ENCODE results near the gene POLR1E. TPM values are rescaled to one million over a fixed set of nuclear protein-coding genes. Genes with fewer than 3 reads are reported as not detected.

POLR1E gene
- total RNA-seq, 1 experiment from 2014 or later, result 41.9 TPM

- Histone ChIP-seq H3K4me3 (no peak overlapping the region), H3K36me3 (peaks cover 65% of the 10 kb centered on the region), H3K9me3 (replicated peaks) (no peaks in the 10 kb centered on the region), H3K27me3 (no peaks in the 10 kb centered on the region), H3K27ac (no peak overlapping the region), H3K4me1 (no peaks in the 10 kb centered on the region)
- DNase-seq, result no peak
Measured at GRCh38 chr9:37523916-37524315, 38.2 kb downstream of the POLR1E start.

GRCh38 chr9:37528652-37529471 lies 43.1 kb downstream of the POLR1E start:
- Histone ChIP-seq H3K27me3 (no peaks in the 10 kb centered on the region), H3K4me3 (no peak overlapping the region), H3K36me3 (peaks cover 43% of the 10 kb centered on the region), H3K27ac (no peak overlapping the region), H3K4me1 (no peaks in the 10 kb centered on the region), H3K9me3 (replicated peaks) (no peaks in the 10 kb centered on the region)
- DNase-seq, result no peak

GRCh38 chr9:37531699-37532098 lies 46.0 kb downstream of the POLR1E start:
- H3K9me3 ChIP-seq (replicated peaks), result no peaks in the 10 kb centered on the region
- no peak overlapping the region for H3K4me3 ChIP-seq
- no peaks in the 10 kb centered on the region for H3K4me1 ChIP-seq
- H3K27ac ChIP-seq, result no peak overlapping the region
- H3K27me3 ChIP-seq, result no peaks in the 10 kb centered on the region
- DNase-seq, result no peak
- H3K36me3 ChIP-seq, result peaks cover 27% of the 10 kb centered on the region

GRCh38 chr9:37534412-37534811 lies 48.7 kb downstream of the POLR1E start:
- H3K27me3 ChIP-seq, result no peaks in the 10 kb centered on the region
- H3K27ac ChIP-seq, result no peak overlapping the region
- no peaks in the 10 kb centered on the region for H3K9me3 ChIP-seq (replicated peaks)
- peaks cover 31% of the 10 kb centered on the region for H3K36me3 ChIP-seq
- H3K4me1 ChIP-seq, result no peaks in the 10 kb centered on the region
- DNase-seq, result no peak
- no peak overlapping the region for H3K4me3 ChIP-seq

GRCh38 chr9:37534901-37535300 lies 49.2 kb downstream of the POLR1E start:
- no peaks in the 10 kb centered on the region for H3K9me3 ChIP-seq (replicated peaks)
- H3K4me1 ChIP-seq, result no peaks in the 10 kb centered on the region
- H3K27me3 ChIP-seq, result no peaks in the 10 kb centered on the region
- H3K36me3 ChIP-seq, result peaks cover 31% of the 10 kb centered on the region
- H3K27ac ChIP-seq, result no peak overlapping the region
- DNase-seq, result no peak
- no peak overlapping the region for H3K4me3 ChIP-seq

GRCh38 chr9:37538099-37538498 lies 52.4 kb downstream of the POLR1E start:
- no peak overlapping the region for H3K4me3 ChIP-seq
- no peaks in the 10 kb centered on the region for H3K9me3 ChIP-seq (replicated peaks)
- no peaks in the 10 kb centered on the region for H3K27me3 ChIP-seq
- no peak overlapping the region for H3K27ac ChIP-seq
- peaks cover 30% of the 10 kb centered on the region for H3K36me3 ChIP-seq
- DNase-seq, result no peak
- H3K4me1 ChIP-seq, result no peaks in the 10 kb centered on the region

GRCh38 chr9:37539634-37540033 lies 53.9 kb downstream of the POLR1E start:
- DNase-seq, result no peak
- Histone ChIP-seq H3K4me3 (no peak overlapping the region), H3K36me3 (peaks cover 36% of the 10 kb centered on the region), H3K27ac (no peak overlapping the region), H3K27me3 (no peaks in the 10 kb centered on the region), H3K4me1 (no peaks in the 10 kb centered on the region), H3K9me3 (replicated peaks) (no peaks in the 10 kb centered on the region)

GRCh38 chr9:37540634-37541033 lies 54.9 kb downstream of the POLR1E start:
- H3K27me3 ChIP-seq, result no peaks in the 10 kb centered on the region
- H3K9me3 ChIP-seq (replicated peaks), result no peaks in the 10 kb centered on the region
- DNase-seq, result no peak
- H3K27ac ChIP-seq, result no peak overlapping the region
- no peak overlapping the region for H3K4me3 ChIP-seq
- peaks cover 36% of the 10 kb centered on the region for H3K36me3 ChIP-seq
- no peaks in the 10 kb centered on the region for H3K4me1 ChIP-seq

GRCh38 chr9:37541465-37541864 lies 55.7 kb downstream of the POLR1E start:
- Histone ChIP-seq H3K27ac (no peak overlapping the region), H3K4me3 (no peak overlapping the region), H3K27me3 (no peaks in the 10 kb centered on the region), H3K36me3 (peaks cover 34% of the 10 kb centered on the region), H3K9me3 (replicated peaks) (no peaks in the 10 kb centered on the region), H3K4me1 (no peaks in the 10 kb centered on the region)
- DNase-seq, result no peak

- Histone ChIP-seq H3K4me3 (no peak overlapping the region), H3K9me3 (replicated peaks) (no peaks in the 10 kb centered on the region), H3K4me1 (no peaks in the 10 kb centered on the region), H3K36me3 (peaks cover 25% of the 10 kb centered on the region), H3K27me3 (no peaks in the 10 kb centered on the region), H3K27ac (no peak overlapping the region)
- DNase-seq, result no peak
Measured at GRCh38 chr9:37542488-37542887, 56.7 kb downstream of the POLR1E start.

GRCh38 chr9:37542895-37543294 lies 57.1 kb downstream of the POLR1E start:
- Histone ChIP-seq H3K4me1 (no peaks in the 10 kb centered on the region), H3K36me3 (peaks cover 23% of the 10 kb centered on the region), H3K4me3 (no peak overlapping the region), H3K9me3 (replicated peaks) (no peaks in the 10 kb centered on the region), H3K27ac (no peak overlapping the region), H3K27me3 (no peaks in the 10 kb centered on the region)
- DNase-seq, result no peak

GRCh38 chr9:37543468-37543867 lies 57.7 kb downstream of the POLR1E start:
- Histone ChIP-seq H3K36me3 (peaks cover 20% of the 10 kb centered on the region), H3K4me3 (no peak overlapping the region), H3K27ac (no peak overlapping the region), H3K9me3 (replicated peaks) (no peaks in the 10 kb centered on the region), H3K4me1 (no peaks in the 10 kb centered on the region), H3K27me3 (no peaks in the 10 kb centered on the region)
- no peak for DNase-seq

GRCh38 chr9:37547328-37547878 lies 61.7 kb downstream of the POLR1E start:
- Histone ChIP-seq H3K36me3 (peaks cover 10% of the 10 kb centered on the region), H3K4me1 (no peaks in the 10 kb centered on the region), H3K9me3 (replicated peaks) (no peaks in the 10 kb centered on the region), H3K4me3 (no peak overlapping the region), H3K27ac (no peak overlapping the region), H3K27me3 (no peaks in the 10 kb centered on the region)
- DNase-seq, result no peak

GRCh38 chr9:37549527-37549926 lies 63.8 kb downstream of the POLR1E start:
- H3K36me3 ChIP-seq, result peaks cover 2% of the 10 kb centered on the region
- no peaks in the 10 kb centered on the region for H3K9me3 ChIP-seq (replicated peaks)
- DNase-seq, result no peak
- no peaks in the 10 kb centered on the region for H3K27me3 ChIP-seq
- H3K27ac ChIP-seq, result no peak overlapping the region
- H3K4me1 ChIP-seq, result no peaks in the 10 kb centered on the region
- H3K4me3 ChIP-seq, result no peak overlapping the region

- no peak overlapping the region for H3K27ac ChIP-seq
Measured at GRCh38 chr9:37550781-37551180, 65.0 kb downstream of the POLR1E start.

GRCh38 chr9:37551468-37551867 lies 65.7 kb downstream of the POLR1E start:
- Histone ChIP-seq H3K36me3 (peaks cover 5% of the 10 kb centered on the region; the same call in 1 of the 2 replicates), H3K4me1 (no peaks in the 10 kb centered on the region), H3K4me3 (no peak overlapping the region), H3K9me3 (replicated peaks) (no peaks in the 10 kb centered on the region), H3K27ac (no peak overlapping the region), H3K27me3 (no peaks in the 10 kb centered on the region)
- DNase-seq, result no peak

More at GRCh38 chr9:37550781-37551180, 65.0 kb downstream of the POLR1E start:
- Histone ChIP-seq H3K36me3 (peaks cover 4% of the 10 kb centered on the region; the same call in 1 of the 2 replicates), H3K27me3 (no peaks in the 10 kb centered on the region), H3K9me3 (replicated peaks) (no peaks in the 10 kb centered on the region), H3K4me1 (no peaks in the 10 kb centered on the region), H3K4me3 (no peak overlapping the region)
- DNase-seq, result no peak
